GM21526 (cell line): ENCODE data around the gene UNC5C.

ENCODE experiments used
- ATAC-seq: cut with Tn5 transposase; IDR thresholded peaks from one replicate; pipeline ENCODE4 v1.9.1; 2021; ENCODE audit warnings: moderate library complexity; ENCODE audit not compliant: unreplicated experiment, low FRiP score

Gene UNC5C

DNA sequence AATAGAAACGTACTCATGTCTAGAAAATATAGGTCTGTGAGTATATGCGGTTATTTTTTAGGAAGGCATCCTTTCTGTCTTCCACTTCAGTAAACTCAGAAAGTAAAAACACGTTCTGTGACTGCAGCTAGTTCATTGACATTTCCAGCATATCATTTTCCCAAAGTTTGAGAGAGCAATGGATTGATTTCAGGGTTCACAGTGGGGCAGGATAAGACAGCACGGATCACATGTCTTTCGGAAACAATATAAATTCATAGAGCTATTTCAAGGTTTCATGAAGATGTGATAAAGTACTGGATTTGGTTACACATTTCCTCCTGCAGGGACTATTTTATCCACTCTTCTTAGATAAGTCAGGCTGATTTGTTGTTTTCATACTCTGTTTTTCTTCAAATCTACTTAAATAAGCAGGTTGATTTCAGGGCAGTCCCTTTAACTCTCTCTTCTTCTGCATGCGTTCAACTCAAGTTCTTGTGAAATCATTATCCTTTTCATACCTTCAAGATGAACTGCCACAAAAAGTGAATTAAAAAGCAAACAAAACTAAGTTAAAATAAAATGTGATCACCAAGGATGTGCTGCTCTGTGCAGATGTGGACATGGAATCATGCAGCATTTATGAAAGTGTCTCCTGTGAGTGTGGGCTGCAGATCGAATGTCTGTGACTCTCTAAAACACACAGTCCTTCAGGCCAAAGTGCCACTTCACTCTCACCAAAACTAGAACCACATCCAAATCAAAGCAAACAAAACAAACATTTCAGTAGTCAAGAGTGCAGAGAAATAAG lies 187.7 kb downstream of the UNC5C start:
- ATAC-seq, result no peak

DNA sequence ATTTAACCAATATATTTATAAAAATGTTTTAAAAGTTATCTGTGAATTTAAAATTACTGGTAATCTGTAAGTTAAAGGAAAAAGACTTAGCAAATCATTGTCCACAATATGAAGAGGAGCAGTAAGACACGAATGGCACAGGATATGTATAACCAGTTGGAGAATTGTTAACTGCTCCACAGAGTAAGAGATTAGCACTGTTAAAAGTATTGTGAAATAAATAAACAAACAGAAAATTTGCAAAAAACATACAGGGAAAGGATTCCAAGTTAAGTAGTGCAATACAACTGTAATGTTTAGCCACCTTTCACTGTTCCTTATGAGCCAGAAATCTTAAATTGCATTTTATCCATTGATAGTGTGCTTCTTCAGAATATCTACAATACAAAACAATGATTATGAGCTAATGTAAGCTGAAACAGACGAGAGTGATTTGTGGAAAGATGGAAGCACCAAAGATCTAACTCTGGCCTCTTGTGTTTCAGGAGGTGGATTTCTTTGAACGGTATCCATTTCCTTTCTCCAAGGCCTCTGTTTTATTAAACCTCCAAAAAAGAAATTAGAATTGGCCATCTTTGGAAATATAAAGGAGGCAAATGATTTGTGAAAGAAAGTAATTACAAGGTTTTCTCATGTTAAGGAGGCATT lies 188.4 kb downstream of the UNC5C start:
- ATAC-seq, result no peak

DNA sequence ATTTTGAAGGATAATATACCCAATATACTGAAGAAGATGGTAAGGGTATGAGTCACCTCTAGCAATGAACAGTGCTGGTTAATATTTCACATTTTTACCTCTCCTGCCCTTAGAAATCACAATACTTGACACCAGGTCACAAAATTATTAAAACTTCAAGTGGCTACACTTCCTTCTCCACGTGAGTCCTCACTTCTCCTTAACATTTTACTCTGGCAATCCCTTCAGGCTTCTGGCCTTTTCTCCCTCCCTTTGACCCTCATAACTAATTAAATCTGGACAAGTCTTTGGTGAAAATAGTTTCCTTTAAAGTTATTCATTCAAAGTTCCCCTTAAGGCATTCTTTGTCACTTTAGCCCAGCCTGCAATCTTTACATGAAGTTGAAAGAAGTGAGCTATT lies 190.4 kb downstream of the UNC5C start:
- no peak for ATAC-seq

DNA sequence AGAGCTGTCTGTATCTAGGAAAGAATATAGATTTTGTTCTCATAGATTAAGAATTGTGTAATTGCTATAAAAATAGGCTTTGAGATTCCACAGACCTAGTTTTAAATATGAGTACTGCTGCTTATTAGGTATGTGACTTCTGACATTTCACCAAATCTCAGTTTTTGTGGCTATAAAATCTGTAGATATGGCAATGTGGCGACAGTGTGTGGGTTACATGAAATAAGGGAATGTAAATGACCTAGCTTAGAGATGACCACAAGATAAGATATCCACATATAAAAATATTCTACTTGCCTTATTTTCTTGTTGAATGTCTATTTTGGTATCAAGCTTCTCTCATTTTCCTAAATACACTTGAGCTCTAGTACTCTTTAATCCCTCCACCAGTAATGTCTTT lies 193.8 kb downstream of the UNC5C start:
- no peak for ATAC-seq

DNA sequence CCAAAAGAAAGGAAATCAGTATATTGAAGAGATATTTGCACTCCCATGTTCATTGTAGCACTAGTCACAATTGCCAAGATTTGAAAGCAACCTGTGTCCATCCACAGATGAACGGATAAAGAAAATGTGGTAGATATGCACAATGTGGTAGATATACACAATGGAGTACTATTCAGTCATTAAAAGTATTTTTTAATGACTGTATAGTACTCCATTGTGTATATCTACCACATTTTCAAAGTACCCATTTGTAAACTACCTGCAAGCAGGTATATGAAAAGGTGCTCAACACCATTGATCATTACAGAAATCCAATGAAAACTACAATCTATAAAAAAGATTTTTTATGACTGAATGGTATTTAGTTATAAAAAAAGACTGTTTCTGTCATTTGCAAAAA lies 200.4 kb downstream of the UNC5C start:
- ATAC-seq, result no peak

DNA sequence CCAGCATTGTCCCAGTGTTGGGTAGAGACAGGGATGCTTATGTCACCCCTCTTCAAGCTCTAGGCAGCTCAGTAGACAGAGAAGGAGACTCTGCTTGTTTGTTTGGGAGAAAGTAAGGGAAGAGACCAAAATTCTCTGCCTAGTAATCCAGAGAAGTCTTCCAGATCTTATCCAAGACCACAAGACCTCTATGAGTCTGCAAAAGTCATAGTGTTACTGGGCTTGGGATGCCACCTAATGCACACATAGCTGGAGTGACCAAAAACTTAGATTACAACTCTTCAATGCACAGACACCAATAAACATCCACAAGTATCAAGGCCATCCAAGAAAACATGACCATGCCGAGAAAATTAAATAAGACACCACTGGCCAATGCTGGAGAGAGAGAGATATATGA lies 205.5 kb downstream of the UNC5C start:
- no peak for ATAC-seq

DNA sequence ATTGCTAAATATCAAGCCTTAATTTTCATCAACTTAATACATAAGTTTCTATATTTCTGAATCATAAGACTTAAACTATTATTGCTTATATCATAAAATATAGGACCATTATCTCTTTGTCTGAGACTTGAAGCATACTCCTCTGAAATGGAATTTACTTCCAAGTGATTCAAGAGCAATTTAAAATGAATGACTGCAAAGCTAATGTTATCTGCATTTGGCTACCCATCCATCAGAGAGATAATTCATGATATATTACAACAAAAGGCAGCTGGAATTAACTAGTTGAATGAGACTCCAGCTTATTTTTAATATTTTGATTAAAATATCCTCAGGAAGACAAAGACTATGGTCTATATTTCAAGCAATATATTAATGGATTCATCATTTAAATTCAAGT lies 208.6 kb downstream of the UNC5C start:
- no peak for ATAC-seq

DNA sequence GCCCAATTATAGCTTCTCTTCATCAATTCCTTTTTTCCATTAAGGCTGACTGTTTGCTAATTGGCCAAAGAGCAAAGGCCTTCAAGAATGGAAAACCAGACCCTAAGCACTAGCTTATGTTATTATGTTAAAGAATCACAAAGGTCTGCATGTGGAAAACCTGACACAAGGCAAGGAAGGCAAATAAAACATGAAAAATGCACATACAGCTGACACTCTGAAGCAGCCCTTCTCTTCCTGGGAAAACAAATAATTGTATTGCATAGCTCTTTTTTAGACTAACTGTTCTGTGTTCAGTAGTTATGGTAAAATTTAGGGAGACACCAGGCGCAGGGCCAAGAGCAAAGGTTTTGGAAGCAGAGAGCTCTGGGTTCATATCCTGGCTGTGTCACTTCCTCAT lies 223.1 kb downstream of the UNC5C start:
- no peak for ATAC-seq

DNA sequence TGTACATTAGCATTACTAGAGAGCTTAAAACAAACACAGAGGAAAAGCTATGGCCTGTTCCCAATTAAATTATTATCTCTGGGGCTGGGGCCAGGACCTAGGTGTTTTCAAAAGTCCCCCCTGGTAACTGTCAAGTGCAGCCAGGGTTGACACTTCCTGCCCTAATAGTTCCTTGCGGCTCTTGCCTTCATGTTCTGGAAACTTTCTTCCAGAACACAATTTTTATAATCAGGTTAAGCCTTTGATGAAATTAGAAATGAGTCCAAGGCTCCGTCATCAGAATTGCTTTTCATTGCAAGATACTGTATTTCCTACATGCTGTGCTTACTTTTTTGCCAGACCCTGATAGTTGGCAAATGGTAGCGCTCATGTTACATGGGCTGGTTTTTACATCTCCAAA lies 229.6 kb downstream of the UNC5C start:
- no peak for ATAC-seq

DNA sequence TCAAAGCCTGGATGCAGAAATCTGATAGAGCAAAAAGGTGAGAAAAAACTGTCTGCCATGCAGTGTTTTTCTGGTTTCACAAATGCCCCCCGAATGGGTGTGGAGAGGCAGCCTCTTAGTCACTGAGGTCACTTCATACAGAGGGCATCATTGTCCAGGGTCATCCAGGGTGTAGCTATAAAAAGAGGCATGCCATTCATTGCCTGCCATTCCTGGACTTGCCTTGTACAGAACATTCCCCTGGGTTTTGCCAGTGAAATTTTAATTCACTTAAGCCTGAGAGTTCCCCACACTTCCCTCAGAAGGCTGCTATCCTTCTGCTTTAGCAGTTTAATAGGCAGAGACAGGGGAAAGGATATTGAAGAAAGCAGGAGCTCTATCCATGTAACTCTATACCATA lies 230.3 kb downstream of the UNC5C start:
- no peak for ATAC-seq

DNA sequence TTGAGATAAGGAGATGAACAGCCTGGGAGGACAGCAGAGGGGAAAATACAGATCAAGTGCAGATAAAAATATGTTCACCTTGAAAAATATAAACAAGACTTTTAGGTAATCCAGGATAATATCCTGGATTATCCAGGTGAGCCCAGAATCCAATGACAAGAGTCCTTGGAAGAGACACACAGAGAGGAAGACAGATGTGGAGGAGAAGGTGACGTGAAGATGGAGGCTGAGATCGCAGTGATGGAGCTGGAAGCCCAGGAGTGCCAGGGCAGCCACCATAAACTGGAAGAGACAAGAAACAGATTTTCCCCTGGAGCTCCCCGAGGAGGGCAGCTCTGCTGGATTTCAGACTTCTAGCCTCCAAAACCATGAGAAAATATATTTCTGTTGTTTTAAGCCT lies 230.7 kb downstream of the UNC5C start:
- ATAC-seq, result no peak

DNA sequence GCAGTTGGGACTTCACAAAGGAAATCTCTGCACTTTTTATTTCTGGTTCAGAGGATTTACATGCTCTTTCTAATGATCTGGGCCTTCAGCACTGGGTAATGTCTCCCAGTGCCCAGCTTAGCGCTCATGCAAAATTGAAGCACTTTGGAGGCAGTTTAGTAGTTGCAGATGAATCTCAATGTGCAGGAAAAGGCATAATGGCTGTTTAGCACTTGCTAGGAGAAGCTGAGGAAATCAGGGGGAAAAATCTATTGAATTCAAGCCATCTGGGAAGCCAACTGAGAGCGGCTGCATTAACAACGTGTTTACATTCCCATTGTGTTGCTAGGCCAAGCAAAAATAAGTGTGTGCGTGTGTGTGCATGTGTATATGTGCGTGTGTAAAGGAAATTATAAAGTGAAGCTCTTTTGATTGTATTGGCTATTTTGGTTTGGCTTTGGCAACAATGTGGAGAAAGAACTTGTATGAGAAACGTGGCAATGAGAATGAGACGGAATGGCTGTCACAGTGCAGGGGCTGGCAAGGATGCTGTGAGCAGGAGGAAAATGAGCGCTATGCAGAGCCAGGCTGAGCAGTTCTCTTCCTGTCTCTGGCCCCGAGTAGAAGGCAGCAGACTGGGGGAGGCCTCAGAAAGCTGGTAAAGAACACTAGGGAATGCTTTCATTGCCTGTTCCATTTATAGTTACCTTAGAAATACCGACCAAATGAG lies 231.5 kb downstream of the UNC5C start:
- ATAC-seq, result no peak

DNA sequence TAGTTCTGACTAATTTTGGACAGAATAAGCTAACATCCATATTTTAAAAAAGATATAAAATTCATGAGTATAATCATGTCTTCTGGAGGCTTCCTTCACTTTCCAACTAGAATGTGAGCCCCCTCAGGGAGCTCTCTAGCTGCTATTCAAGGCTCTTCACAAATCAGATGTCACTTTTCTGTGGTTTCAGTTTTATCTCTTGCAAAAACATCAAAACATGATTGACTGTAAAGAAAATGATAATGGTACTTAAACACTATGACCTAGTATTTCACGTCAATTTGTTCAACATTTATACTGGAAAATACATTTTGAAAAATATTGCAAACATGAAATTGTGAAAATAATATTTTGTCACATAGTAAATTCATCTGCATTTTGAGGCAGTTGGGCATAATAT lies 234.2 kb downstream of the UNC5C start:
- no peak for ATAC-seq

DNA sequence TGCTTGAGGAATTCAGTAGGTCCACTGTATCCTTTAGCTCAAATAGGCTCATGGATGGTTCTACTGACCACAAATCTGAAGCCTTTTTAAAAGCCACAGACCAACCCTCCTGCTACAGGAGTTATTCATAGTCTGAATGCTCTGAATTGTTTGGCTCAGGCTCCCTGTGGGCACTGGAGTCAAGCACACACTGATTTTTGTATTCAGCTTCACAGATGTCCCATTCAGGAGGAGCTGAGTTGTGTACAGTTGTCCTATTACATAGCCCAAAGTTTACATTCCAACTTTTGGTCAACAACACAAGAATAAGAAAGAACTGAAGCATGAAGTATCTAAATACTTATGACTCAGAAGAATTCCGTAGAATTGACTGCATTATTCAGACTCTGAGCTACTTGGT lies 243.9 kb downstream of the UNC5C start:
- ATAC-seq, result no peak

DNA sequence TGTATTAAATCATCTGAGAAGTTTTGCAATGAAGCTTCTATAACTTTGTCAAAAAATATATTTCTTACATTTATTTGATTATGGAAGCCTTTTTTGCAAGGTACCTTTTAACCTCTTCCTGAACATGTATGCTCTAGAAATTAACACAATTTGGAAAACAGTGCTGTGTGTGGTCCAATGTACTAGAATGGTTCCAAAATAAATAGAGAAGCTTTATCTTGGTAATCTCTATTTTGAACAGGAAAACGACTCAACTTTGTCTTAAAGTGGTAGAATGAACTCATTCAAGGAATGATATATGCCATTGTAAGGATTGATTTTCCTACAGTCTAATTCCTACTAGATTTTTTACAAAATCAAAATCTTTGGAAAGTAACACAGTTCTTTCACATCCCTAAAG lies 248.5 kb downstream of the UNC5C start:
- no peak for ATAC-seq

DNA sequence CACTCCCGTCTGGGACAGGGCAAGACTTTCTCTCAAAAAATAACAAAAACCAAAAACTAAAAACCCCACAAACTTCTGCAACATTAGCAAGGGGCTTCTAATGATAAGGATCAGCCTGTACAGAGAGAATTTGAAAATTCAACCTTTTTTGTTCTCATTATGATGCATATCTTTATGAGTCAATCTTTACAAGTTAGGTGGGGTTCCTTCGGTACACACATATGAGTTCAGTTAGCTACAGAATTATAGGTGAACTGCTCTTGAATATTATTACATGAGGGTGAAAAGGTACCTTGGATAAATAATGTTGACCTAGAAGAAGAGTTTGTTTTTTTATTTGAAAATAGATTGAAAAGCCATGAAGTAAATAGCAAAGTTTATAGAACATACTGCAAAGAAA lies 252.7 kb downstream of the UNC5C start:
- no peak for ATAC-seq

DNA sequence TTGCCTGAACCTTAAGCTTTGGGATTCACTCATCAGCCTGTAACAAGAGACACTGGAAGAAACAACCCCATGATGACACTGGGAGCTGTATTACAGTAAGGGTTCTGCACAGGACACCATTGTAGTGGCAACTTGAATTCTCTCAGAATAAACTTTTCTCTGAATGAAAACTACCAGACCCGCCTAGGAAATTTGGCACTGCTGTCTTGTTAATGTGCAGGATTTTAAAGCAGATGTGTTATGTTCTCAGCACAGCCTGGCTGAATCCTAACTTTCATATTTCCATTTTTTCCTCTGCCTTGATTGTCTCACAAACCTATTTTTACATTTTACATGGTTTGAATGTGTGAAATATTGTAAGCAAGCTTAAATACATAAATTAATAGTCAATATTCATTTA lies 253.6 kb downstream of the UNC5C start:
- ATAC-seq, result no peak

DNA sequence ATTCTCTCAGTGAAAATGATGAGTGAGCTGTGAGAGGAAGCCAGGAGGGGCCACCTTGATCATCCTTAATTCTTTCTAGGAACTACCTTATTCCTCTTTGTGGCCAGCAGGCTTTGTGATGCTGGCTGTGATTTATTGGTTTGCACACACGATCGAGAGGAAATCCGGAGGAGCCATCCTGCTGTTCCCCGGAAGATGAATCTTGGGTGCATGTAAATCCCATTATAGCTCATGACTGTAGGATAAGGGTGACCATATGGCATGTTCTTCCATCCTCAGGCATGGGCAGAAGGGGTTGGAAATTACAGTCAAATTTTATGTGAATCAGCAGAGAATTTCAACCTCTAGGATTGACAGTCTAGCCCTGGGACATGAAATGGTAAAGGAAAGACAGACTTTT lies 254.5 kb downstream of the UNC5C start:
- no peak for ATAC-seq

DNA sequence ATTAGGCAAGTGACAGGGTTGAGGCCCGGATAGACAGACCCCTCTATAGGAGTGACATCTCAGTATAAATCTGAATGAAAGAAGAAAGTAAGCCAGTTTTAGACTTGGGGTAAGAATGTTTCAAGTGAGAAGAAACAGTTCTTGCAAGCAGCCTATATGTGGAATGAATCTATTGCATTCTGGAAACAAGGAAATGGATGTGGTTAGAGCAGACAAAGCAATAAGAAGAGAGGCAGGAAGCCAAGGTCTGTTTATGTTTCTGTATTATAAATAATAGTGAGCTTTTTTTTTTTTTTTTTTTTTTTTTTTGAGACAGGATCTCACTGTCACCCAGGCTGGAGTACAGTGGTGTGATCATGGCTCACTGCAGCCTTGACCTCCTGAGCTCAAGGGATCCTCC lies 255.8 kb downstream of the UNC5C start:
- no peak for ATAC-seq

DNA sequence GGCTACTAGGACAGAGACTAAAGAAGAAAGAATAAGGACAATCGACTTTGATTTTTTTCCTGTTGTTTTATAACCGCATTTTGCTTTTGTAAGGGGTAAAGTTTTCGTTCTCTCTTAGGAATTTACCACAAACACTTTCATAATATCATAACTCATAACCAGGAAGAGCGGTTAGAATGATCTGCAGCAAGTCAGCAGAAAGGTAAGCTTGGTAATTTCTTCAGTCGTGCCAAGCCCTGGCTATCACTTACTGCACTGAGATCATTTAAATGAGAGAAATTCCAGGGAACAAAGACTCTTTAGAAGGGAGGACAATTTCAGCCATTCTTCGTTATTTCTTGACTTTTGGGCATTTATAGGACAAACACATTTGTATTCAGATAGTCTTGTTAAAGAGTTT lies 258.1 kb downstream of the UNC5C start:
- ATAC-seq, result no peak

DNA sequence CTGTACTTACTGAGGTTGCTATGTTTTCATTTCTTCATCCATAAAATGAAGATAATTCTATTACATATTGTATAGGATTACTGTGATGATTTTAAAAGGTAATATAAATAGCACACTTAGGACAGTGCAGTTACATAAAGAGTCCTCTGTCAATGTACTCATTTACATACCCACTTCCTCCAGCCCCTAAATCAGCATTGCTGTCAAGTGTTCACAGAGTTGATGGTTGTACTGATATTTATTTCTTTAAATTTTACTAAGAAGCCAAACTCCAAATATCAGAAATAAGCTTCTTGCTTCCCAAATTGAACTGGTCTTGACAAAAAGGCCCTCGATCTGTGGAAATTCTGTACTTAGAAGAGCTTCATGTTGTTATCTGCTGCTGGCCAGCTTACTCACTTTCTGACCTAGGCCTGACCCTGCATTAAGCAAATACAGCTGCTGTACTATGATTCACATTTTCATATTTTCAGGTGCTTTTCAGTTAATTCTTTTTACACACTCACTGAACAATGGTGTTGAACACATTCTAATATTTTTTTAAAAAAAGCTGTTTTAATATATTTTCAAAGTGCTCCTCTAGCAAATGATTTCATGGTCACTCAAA lies 259.6 kb downstream of the UNC5C start:
- ATAC-seq, result no peak
